HEK293T (cell line): ENCODE data around the gene SCMH1.

Source experiments
- BHLHE40 ChIP-seq: fragments of 450-650 bp; IDR thresholded peaks from 2 replicates; pipeline ENCODE4 v1.6.1; 2016; ENCODE audit warnings: mild to moderate bottlenecking, moderate library complexity, borderline replicate concordance
- CTBP1 ChIP-seq: fragments of 450-650 bp; IDR thresholded peaks from 2 replicates; pipeline ENCODE4 v1.6.1; 2016; ENCODE audit warnings: borderline replicate concordance
- ELF4 ChIP-seq: fragments of 450-650 bp; IDR thresholded peaks from 2 replicates; pipeline ENCODE4 v1.6.1; 2017; ENCODE audit warnings: antibody characterized with exemption
- FOXA1 ChIP-seq: fragments of 450-650 bp; IDR thresholded peaks from 2 replicates; pipeline ENCODE4 v1.6.1; 2016; ENCODE audit warnings: mild to moderate bottlenecking
- FOXK2 ChIP-seq: fragments of 450-650 bp; IDR thresholded peaks from 2 replicates; pipeline ENCODE4 v1.6.1; 2016; ENCODE audit warnings: mild to moderate bottlenecking
- FOXM1 ChIP-seq: fragments of 450-650 bp; IDR thresholded peaks from 2 replicates; pipeline ENCODE4 v1.6.1; 2017; ENCODE audit warnings: mild to moderate bottlenecking, borderline replicate concordance
- PKNOX1 ChIP-seq: fragments of 450-650 bp; IDR thresholded peaks from 2 replicates; pipeline ENCODE4 v1.6.1; 2016
- SP1 ChIP-seq: fragments of 450-650 bp; IDR thresholded peaks from 2 replicates; pipeline ENCODE4 v1.6.1; 2017
- SUZ12 ChIP-seq: fragments of 450-650 bp; IDR thresholded peaks from 2 replicates; pipeline ENCODE4 v1.6.1; 2016; ENCODE audit warnings: mild to moderate bottlenecking
- TARDBP ChIP-seq: fragments of 450-650 bp; IDR thresholded peaks from 2 replicates; pipeline ENCODE4 v1.6.1; 2016
- ZNF384 ChIP-seq: fragments of 450-650 bp; IDR thresholded peaks from 2 replicates; pipeline ENCODE4 v1.6.1; 2016

GRCh38 chr1:41020654-41021053 lies 221.5 kb downstream of the SCMH1 start:
- TF ChIP-seq ZNF384 (no peak), TARDBP (no peak), CTBP1 (no peak), SP1 (no peak), FOXK2 (no peak), PKNOX1 (no peak), FOXM1 (no peak), BHLHE40 (no peak), FOXA1 (no peak), ELF4 (no peak), SUZ12 (no peak)
